ENCODE measurements around the gene SUMO2.
"Not testable (repeated sequence)": the region's sequence is repeated elsewhere in the genome, so short reads cannot be mapped to it uniquely, and the experiment has no call there.

SUMO2 gene

DNA sequence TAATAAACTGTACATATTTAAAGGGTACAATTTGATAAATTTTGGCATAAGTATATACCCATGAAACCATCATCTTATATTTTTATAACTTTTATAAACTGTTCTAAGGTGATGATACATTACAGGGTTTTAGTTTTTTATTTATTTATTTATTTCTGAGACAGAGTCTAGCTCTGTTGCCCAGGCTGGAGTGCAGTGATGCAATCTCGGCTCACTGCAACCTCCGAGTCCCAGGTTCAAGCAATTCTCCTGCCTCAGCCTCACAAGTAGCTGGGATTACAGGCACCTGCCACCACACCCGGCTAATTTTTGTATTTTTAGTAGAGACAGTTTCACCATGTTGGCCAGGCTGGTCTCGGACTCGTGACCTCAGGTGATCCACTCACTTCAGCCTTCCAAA lies 54.8 kb downstream of the SUMO2 start:
- not testable (repeated sequence) for DNase-seq (ENCODE audit: insufficient read length, low spot score); FAIRE-seq

DNA sequence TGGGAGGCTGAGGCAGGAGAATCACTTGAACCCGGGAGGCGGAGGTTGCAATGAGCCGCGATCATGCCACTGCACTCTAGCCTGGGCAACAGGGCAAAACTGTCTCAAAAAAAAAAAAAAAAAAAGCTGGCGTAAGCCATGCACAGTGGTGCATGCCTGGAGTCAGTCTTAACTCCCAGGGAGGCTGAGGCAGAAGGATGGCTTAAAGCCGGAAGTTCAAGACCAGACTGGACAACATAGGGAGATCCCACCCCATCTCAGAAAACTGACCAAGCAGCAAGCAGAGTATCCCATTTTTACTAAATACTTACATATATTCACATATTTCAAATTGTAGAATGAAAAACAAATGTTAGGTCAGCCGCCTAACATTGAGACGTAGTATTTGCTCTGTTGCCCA lies 55.8 kb downstream of the SUMO2 start:
- FAIRE-seq (no peak), DNase-seq (ENCODE audit: insufficient read length, low spot score) (no peak)

DNA sequence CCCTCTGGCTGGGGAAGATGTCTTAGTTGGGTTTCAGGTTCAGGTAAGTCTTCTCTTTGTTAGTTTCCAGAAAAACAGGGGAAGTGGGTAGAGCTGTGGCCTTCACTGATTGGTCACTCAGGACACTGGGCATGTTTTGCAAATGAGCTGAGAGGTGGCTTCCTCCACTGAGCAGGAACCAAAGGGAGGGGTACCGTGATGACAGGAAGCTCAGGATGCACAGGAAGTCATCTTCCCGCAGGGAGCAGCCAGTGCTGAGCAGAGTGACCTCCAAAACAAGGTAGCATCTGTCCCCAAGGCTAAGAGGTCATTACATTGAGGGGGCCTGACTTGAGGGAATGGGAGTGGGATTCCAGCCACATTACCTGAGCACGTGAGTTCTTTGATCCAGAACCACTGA lies 56.8 kb downstream of the SUMO2 start:
- DNase-seq (ENCODE audit: insufficient read length, low spot score) (no peak), FAIRE-seq (peak; percentile 49)

DNA sequence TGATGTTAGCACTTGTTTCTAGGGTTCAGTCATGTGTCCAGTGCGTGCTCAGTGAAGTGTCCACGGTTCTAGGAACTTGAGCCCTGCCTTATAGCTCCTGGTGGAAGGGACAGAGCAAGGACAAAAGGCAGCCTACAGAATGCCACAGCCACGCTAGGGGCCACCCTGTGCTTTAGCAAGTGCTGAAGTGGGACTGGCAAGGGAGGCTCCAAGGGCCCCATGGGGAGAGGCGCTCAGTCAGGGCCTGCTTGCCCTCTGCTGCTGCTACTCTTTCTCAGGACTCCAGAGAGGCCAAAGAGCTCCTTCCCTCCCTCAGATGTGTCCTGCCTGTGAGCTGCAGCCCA lies 58.0 kb downstream of the SUMO2 start:
- DNase-seq (ENCODE audit: insufficient read length, low spot score) (no peak), FAIRE-seq (no peak)

DNA sequence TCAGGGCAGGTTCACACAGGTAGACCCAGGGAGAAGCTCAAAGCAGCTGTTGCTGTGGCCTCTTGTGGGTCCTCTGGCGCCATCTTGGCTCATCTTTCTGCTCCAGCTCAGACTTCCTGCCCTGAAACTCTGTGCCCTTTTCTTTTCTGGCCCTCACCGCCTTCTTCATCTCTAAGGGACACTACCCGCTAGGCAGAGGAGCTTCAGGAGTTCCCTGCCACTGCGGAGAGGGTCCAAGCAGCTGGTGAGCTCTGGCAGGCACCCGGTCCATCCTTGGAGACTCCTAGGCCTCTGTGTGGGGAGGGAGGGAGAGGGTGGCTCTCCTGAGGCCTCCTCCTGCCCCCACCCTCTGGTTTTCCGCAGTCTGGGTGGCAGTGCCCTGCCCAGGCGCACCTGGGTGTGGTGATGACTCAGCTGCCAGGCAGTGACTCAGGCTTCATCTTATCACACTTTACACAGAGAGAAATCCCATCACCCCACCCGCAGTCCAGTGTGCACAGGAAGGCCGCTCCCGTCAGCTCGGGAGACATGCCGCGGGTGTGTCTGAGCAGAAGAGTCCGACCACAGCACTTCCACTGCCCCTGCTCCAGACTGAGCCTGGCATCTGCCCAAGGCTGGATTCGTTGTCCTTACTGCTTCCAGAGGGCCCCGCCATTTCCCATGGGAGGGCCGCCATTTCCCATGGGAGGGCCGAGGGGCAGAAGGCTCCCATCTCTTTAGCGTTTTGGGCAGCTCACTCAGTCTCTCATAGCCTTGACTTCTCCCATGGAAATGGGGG lies 58.5 kb downstream of the SUMO2 start:
- no peak for DNase-seq (ENCODE audit: insufficient read length, low spot score)

DNA sequence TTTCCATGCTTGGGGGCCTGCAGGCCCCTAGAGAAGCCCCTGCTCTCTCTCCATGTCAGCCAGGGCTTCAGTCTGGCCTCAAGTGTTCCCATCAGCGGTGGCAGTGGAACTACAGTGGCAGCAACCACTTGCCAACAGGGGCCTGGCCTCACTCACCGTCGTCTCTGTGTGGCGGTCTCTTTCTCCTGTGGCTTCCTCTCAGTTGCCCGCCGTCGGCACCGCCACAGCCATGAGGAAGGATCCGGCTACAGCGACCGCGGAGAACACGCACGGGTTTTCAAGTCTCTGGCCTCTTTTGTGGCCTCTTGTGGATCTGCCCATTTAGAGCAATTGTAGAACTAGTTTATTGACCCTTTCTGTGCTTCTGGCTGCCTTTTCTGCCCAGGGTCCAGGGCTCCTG lies 64.5 kb downstream of the SUMO2 start:
- FAIRE-seq = no peak
- no peak for DNase-seq (ENCODE audit: insufficient read length, low spot score)

More for the DNA sequence above, 58.5 kb downstream of the SUMO2 start:
- FAIRE-seq = no peak

DNA sequence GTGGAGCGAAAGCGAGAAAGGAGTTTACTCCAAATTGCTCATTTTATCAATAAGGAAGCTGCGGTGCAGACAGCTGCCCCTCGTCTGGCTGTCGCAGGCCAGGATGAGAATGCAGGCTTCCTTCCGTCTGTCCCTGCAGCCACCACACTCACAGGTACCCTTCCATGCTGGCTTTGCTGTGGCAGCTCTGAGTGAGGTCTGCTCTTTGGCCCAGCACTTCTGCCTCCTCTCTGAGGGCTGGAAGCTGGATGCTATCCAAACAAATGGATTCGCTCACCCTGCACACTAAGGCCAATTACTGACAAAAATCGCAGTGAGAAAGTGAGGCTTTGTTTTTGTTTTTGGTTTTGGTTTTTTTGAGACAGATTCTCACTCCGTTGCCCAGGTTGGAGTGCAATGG lies 66.0 kb downstream of the SUMO2 start:
- DNase-seq (ENCODE audit: insufficient read length, low spot score) (no peak), FAIRE-seq (no peak)

Measured in GM19239 (cell line).